Mucosa of gallbladder (tissue), 1 donor: ENCODE measurements around the gene METTL25B. TPM values are rescaled to one million over a fixed set of nuclear protein-coding genes. Genes with fewer than 3 reads are reported as not detected.
A peak's percentile ranks its signal among the peaks of the same experiment; 100 is the strongest.
"Not testable (repeated sequence)": the region's sequence is repeated elsewhere in the genome, so short reads cannot be mapped to it uniquely, and the experiment has no call there.

ENCODE experiments used
- DNase-seq: peaks from one replicate; pipeline ENCODE4 v3.0.0-alpha.2; 2020; ENCODE audit warnings: low spot score
- total RNA-seq: library from RNA; stranded (reverse); gene quantifications from one replicate; pipeline ENCODE4 v1.2.1, GENCODE V29; 2021
- donor health status: DM: no; HTN: no; CAD: no.

The METTL25B gene
- total RNA-seq, 1 donor from 2014 or later: 48.0 TPM

GRCh38 chr1:156747742-156748669, 19.7 kb downstream of the METTL25B start:
- DNase-seq: no peak

GRCh38 chr1:156748670-156749418, 20.6 kb downstream of the METTL25B start:
- no peak for DNase-seq

- no peak for DNase-seq
Measured at GRCh38 chr1:156749419-156750118, 21.3 kb downstream of the METTL25B start.

- DNase-seq: no peak
Measured at GRCh38 chr1:156750191-156750672, 22.0 kb downstream of the METTL25B start.

- DNase-seq: no peak
Measured at GRCh38 chr1:156750711-156751450, 22.6 kb downstream of the METTL25B start.

GRCh38 chr1:156751451-156751756, 23.1 kb downstream of the METTL25B start, which contains the start of gene HDGF:
Gene HDGF (minus strand): TSS chr1:156751675. CDS start chr1:156751429, 246 bp downstream.
- no peak for DNase-seq

GRCh38 chr1:156751757-156752481, 23.6 kb downstream of the METTL25B start:
- DNase-seq: peak; percentile 97

GRCh38 chr1:156752843-156753482, 24.7 kb downstream of the METTL25B start:
- DNase-seq: no peak

- no peak for DNase-seq
Measured at GRCh38 chr1:156754219-156754618, 25.9 kb downstream of the METTL25B start.

- DNase-seq: no peak
Measured at GRCh38 chr1:156755527-156755950, 27.3 kb downstream of the METTL25B start.

- DNase-seq: no peak
Measured at GRCh38 chr1:156756355-156756754, 28.1 kb downstream of the METTL25B start.

GRCh38 chr1:156757572-156758253, 29.4 kb downstream of the METTL25B start:
- not testable (repeated sequence) for DNase-seq

GRCh38 chr1:156760092-156760795, 32.0 kb downstream of the METTL25B start:
- DNase-seq: no peak

- no peak for DNase-seq
Measured at GRCh38 chr1:156760796-156761104, 32.5 kb downstream of the METTL25B start.

- DNase-seq: not testable (repeated sequence)
Measured at GRCh38 chr1:156765136-156765535, 36.9 kb downstream of the METTL25B start.

GRCh38 chr1:156765666-156766065, 37.4 kb downstream of the METTL25B start:
- no peak for DNase-seq

- DNase-seq: no peak
Measured at GRCh38 chr1:156766298-156767100, 38.2 kb downstream of the METTL25B start.
